ENCODE results near the gene TM4SF1.

DNA sequence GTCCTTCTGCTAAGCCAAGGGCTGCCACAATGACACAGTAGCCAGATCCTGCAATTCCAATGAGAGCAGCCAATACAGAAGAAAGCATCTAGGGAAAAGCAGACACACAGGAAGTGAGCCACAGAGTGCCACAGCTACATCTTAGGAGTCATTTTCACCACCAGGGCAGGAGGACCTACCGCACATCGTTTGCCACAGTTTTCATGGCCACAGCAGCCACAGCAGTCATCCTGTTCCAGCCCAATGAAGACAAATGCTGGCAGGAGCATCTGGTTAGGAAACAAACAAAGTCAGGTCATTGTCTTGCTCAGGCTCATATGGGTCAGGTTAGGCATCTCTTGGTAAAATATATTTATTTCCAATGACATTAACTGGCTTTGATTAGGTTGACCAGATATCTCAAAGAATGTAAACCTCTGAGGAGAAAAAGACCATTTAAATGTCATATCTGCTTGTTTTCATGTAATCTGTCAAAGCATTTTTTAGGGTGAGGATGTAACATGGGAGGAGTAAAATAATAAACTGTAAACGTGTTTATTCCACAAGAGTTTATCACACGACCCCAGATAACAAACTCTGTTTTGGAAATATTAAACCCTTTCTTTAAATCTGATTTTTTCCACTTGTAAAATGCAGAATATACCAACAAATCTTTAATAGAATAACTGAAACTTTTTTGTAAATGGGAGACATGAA is 1.8 kb downstream of the TM4SF1 start:
- TF ChIP-seq RAD21 (IDR thresholded peaks at IDR 0.05; ENCODE audit: low read depth) = no peak
- no peak for TF ChIP-seq CBX3 (IDR thresholded peaks at IDR 0.05; ENCODE audit: low read depth)
- TF ChIP-seq, protein P1, sequence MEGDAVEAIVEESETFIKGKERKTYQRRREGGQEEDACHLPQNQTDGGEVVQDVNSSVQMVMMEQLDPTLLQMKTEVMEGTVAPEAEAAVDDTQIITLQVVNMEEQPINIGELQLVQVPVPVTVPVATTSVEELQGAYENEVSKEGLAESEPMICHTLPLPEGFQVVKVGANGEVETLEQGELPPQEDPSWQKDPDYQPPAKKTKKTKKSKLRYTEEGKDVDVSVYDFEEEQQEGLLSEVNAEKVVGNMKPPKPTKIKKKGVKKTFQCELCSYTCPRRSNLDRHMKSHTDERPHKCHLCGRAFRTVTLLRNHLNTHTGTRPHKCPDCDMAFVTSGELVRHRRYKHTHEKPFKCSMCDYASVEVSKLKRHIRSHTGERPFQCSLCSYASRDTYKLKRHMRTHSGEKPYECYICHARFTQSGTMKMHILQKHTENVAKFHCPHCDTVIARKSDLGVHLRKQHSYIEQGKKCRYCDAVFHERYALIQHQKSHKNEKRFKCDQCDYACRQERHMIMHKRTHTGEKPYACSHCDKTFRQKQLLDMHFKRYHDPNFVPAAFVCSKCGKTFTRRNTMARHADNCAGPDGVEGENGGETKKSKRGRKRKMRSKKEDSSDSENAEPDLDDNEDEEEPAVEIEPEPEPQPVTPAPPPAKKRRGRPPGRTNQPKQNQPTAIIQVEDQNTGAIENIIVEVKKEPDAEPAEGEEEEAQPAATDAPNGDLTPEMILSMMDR (IDR thresholded peaks at IDR 0.05 in 2 of 3, conservative IDR thresholded peaks at IDR 0.05 in 1 of 3; ENCODE audit: borderline replicate concordance in 1 of 3, insufficient read depth in 1 of 3, low read depth in 2 of 3, low read length in 2 of 3) = no peak
- TF ChIP-seq, protein P2, sequence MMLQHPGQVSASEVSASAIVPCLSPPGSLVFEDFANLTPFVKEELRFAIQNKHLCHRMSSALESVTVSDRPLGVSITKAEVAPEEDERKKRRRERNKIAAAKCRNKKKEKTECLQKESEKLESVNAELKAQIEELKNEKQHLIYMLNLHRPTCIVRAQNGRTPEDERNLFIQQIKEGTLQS (IDR thresholded peaks at IDR 0.05) = no peak
- TF ChIP-seq EZH2phosphoT487 (IDR thresholded peaks at IDR 0.05; ENCODE audit: borderline replicate concordance) = no peak
- TF ChIP-seq POLR2A (IDR thresholded peaks at IDR 0.05; ENCODE audit: borderline replicate concordance, extremely low read depth, insufficient read depth, insufficient read length) = no peak
- TF ChIP-seq SRF (IDR thresholded peaks at IDR 0.05; ENCODE audit: low read depth) = no peak
- TF ChIP-seq, protein P3, sequence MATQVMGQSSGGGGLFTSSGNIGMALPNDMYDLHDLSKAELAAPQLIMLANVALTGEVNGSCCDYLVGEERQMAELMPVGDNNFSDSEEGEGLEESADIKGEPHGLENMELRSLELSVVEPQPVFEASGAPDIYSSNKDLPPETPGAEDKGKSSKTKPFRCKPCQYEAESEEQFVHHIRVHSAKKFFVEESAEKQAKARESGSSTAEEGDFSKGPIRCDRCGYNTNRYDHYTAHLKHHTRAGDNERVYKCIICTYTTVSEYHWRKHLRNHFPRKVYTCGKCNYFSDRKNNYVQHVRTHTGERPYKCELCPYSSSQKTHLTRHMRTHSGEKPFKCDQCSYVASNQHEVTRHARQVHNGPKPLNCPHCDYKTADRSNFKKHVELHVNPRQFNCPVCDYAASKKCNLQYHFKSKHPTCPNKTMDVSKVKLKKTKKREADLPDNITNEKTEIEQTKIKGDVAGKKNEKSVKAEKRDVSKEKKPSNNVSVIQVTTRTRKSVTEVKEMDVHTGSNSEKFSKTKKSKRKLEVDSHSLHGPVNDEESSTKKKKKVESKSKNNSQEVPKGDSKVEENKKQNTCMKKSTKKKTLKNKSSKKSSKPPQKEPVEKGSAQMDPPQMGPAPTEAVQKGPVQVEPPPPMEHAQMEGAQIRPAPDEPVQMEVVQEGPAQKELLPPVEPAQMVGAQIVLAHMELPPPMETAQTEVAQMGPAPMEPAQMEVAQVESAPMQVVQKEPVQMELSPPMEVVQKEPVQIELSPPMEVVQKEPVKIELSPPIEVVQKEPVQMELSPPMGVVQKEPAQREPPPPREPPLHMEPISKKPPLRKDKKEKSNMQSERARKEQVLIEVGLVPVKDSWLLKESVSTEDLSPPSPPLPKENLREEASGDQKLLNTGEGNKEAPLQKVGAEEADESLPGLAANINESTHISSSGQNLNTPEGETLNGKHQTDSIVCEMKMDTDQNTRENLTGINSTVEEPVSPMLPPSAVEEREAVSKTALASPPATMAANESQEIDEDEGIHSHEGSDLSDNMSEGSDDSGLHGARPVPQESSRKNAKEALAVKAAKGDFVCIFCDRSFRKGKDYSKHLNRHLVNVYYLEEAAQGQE (IDR thresholded peaks at IDR 0.05; ENCODE audit: low read depth) = no peak
- no peak for TF ChIP-seq SIN3A (IDR thresholded peaks at IDR 0.05; ENCODE audit: low read depth)
- TF ChIP-seq POLR2AphosphoS5 (IDR thresholded peaks at IDR 0.05; ENCODE audit: low read depth, low read length) = no peak
- no peak for TF ChIP-seq SP1 (IDR thresholded peaks at IDR 0.05; ENCODE audit: low read depth)
- TF ChIP-seq ZFX (IDR thresholded peaks at IDR 0.05) = no peak
- TF ChIP-seq EGR1 (IDR thresholded peaks at IDR 0.05; ENCODE audit: low read depth) = no peak
- no peak for TF ChIP-seq JUND (IDR thresholded peaks at IDR 0.05)
